GM18907 (cell line): ENCODE measurements around the gene MBD4.
"Not testable (repeated sequence)": the region's sequence is repeated elsewhere in the genome, so short reads cannot be mapped to it uniquely, and the experiment has no call there.

ENCODE experiments used
- ATAC-seq: cut with Tn5 transposase; IDR thresholded peaks from one replicate; pipeline ENCODE4 v1.9.1; 2021; ENCODE audit warnings: mild to moderate bottlenecking, moderate library complexity; ENCODE audit not compliant: unreplicated experiment

MBD4 gene

GRCh38 chr3:129439817-129440617 is at the start of gene MBD4, which contains the start of gene IFT122:
Gene MBD4 (minus strand): TSS chr3:129439948. CDS start chr3:129439833, 115 bp downstream.
Gene IFT122 (plus strand): TSS chr3:129440224. CDS start chr3:129440331, 107 bp downstream.
- peak; percentile 87 for ATAC-seq

DNA sequence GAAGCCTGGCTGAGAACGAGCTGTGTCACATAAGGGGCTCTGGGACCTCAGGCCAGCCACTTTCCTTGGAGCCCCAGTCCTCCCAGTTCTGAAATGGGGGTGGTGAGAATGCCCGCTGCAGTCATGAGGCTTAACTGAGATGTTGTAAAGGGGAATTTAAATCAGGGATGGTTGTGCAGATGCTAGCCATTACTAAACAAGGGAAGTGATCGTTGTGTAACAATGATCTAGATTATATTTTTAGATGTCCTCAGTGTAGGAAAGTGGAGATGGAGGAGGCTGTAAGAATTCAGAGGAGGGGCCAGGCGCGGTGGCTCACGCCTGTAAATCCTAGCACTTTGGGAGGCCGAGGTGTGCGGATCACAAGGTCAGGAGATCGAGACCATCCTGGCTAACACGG is 49.5 kb upstream of the MBD4 start:
- not testable (repeated sequence) for ATAC-seq

DNA sequence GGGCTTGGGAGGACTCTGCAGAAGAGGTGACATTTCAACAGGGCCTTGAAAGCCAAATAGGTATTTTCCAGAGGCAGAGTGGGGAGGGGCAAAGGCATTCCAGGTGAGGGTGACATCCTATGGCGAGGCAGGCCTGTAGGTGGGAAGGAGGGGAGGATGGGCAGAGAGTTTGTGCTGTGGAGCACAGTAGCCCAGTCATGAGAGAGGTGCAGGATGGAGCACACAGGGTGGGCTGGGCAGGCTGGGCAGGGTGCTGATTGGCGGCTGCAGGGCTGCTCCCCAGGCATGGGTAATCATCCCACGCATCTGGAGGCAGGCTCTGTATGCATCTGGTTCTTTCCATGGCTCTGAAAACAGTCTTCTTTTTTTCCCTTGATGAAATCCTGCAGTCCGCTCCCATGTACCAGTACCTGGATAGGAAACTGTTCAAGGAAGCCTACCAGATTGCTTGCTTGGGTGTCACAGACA is 48.2 kb upstream of the MBD4 start:
- not testable (repeated sequence) for ATAC-seq

DNA sequence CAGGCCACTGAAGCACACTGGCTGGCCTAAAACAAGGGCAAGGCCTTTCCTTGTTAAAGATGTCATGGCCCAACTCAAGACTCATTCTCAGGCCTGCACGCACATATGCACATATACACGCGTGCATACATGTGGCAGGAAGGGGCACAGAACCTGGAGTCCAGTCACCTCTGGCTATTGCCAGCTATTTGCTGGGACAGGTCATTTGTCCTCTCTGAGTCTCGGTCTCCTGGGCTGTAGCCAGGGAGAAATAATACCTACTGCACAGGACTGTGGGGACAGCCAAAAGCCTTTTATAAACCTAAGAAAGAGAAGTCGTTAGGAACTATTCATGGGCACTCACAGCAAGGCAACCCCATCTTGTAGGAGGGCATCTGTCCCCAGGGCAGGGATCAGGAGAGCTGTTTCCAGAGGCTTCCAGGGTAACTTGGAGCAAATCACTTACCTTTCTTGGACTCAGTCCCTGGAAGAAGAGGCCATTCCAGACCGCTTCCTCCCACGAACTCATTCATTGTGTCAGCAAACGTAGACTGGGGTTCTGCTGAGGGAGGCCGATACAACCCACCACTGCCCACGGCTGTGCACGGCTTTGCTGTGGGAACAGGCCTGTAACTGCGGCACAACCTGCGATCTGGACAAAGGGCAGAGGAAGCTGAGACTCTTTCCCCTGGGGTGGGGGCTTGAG is 47.6 kb upstream of the MBD4 start:
- ATAC-seq, result no peak

DNA sequence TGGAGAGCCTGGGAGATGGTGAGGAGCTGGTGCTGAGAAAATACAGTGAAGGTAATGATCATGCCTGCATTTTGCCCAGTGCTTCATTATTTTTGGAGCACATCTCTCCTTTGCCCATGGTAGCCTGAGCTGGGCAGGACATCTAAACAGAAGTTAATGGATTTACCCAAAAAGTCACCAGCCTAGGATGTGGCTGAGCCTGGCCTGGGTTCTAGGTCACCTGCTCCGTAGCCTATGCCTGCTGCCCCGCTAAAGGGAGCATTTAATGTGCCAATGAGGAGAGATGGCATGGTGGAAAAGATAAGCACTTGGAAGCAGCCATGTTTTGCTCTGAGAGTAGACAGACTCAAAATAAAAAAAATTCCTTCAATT is 46.9 kb upstream of the MBD4 start:
- ATAC-seq, result no peak

- ATAC-seq, result no peak
Measured at GRCh38 chr3:129485721-129486663, 46.2 kb upstream of the MBD4 start.

DNA sequence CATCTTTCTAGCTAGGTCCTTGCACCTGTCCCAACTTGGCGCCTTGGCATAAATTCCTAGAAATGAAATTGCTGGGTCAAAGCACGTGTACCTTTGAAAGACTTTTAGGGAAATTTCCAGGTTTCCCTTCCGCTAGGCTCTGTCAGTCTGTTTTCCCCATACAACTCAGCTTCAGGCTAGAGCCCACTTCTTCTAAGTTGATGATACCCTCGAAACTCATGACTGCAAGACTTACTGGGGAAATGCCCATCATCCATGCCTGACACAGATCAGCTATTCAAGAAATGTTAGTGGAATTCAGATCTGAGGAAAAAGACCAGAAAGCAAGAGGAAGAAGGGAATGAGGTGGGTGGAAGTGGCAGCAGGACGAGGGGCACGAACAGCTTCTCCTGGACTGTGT is 45.4 kb upstream of the MBD4 start:
- ATAC-seq, result not testable (repeated sequence)

DNA sequence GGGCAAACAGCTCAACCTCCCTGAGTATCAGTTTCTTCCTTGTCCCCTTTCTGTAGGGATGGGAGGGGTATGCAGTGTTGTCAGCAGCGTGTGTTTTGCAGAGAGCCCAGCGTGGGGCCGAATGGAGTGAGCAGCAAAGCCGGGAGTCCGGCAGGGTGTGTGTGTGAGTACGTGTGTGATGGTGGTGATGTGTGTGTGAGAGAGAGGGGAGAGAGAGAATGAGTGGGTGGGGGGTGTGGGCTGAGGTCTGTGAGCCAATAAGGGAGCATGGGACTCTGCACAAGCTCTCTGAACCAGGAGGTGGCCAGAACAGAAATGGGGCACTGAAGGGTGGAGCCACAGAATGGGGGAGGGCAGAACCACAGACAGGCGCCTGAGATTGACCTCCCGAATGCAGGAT is 44.1 kb upstream of the MBD4 start:
- no peak for ATAC-seq

- no peak for ATAC-seq
Measured at GRCh38 chr3:129482721-129483120, 43.0 kb upstream of the MBD4 start.

DNA sequence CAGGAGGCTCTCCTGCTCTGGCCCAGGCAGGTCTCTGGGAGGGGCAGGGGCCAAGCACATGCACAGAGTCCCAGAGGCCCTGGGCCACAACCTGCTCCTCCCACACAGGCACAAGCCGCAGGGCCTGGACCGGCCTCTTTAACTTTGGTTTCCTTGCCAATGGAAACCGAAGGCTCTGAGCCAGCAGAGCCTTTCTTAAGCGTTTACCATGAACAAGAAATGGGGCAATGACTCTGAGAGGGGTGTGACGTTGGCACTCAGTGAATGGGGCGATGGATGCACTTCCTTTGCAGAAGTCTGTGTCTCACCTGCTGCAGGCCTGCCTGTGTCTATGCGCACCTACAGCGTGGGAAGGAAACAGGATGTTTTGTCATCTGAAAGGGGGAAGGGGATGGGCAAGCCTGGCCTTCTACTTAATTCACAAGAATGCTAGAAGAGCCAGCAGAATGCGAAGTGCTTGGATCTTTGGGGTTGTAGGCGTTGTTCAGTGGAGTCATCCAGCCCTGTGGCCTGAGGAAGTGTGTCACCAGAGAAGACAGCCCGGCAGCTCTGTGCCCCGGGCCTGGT is 42.1 kb upstream of the MBD4 start:
- no peak for ATAC-seq

- ATAC-seq, result not testable (repeated sequence)
Measured at GRCh38 chr3:129481225-129481765, 41.5 kb upstream of the MBD4 start.

DNA sequence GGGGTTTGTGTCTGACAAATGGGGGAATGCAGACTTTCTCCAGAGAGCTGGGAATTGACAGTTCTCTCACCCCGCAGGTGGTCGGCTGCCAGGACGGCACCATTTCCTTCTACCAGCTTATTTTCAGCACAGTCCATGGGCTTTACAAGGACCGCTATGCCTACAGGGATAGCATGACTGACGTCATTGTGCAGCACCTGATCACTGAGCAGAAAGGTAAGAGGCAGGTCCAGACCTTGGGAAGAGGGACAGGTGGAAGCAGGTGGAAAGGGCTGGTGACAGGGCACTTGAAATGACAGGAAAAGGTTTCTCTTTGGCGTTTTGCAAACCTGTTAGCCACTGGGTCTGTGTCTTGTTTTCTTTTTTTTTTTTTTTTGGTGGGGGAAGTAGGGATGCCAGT is 36.8 kb upstream of the MBD4 start:
- ATAC-seq, result no peak

DNA sequence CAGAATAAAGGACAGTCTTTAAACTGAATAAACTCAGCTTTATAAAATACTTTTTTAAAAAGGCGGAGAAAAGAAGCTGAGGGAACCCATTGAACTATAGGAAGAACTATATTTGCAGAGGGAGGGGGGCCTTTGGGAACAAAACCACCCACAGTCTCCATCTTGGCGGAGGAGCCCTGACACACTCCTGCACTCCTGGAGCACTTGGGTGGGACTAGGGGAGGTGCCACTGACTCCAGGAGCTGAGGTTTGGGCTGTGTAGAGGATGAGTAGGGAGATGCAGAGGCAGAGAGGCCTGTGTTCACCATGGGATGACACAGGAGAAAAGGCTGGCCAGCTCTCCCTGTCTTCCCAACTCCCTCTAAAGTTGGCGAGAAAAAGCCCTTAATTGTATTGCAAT is 36.1 kb upstream of the MBD4 start:
- no peak for ATAC-seq

DNA sequence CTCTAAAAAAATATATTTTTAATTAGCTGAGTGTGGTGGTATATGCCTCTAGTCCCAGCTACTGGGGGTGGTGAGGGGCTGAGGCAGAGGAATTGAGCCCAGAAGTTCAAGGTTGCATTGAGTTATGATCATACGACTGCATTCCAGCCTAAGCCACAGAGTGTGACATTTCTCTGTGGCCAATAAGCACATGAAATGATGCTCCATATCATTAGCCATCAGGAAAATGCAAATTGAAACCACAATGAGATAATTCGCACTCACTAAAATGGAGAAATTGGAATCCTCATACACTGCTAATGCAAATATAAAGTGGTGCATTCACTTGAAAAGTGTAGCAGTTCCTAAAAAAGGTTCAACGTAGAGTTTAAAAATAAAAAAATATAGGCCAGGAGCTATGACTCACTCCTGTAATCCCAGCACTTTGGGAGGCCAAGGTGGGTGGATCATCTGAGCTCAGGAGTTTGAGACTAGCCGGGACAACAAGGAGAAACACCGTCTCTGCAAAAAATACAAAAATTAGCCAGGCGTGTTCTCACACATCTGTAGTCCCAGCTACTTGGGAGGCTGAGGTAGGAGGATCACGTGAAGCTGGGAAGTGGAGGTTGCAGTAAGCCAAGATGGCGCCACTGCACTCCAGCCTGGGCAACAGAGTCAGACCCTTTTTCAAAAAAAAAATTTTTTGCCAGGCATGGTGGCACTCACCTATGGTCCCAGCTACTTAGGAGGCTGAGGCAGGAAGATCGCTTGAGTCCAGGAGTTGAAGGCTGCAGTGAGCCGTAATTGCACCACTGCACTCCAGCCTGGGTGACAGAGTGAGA is 35.4 kb upstream of the MBD4 start:
- no peak for ATAC-seq

- ATAC-seq, result no peak
Measured at GRCh38 chr3:129473769-129474152, 34.0 kb upstream of the MBD4 start.

- ATAC-seq, result no peak
Measured at GRCh38 chr3:129473067-129473768, 33.5 kb upstream of the MBD4 start.

GRCh38 chr3:129470861-129471260 is 31.1 kb upstream of the MBD4 start:
- no peak for ATAC-seq

DNA sequence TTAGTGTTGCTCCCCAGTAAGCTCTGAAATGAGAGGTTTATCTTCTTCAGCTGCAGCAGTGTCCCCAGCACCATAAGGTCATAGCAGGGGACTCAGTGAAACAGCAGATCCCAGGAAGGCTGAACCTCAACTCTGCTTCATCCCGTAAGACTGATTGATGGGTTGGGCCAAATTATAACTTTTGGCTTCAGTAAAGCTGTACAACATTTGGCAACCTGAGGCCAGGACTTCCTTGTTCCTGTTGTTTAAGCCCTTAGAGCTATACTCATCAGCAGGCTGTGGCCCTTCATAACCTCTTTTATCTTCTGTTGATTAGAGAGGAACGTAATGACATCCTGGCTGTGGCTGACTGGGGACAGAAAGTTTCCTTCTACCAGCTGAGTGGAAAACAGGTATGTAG is 29.3 kb upstream of the MBD4 start:
- ATAC-seq, result no peak

- ATAC-seq, result no peak
Measured at GRCh38 chr3:129467932-129468331, 28.2 kb upstream of the MBD4 start.
